Measurements from ENCODE around the gene ZNF407.

ZNF407 gene

DNA sequence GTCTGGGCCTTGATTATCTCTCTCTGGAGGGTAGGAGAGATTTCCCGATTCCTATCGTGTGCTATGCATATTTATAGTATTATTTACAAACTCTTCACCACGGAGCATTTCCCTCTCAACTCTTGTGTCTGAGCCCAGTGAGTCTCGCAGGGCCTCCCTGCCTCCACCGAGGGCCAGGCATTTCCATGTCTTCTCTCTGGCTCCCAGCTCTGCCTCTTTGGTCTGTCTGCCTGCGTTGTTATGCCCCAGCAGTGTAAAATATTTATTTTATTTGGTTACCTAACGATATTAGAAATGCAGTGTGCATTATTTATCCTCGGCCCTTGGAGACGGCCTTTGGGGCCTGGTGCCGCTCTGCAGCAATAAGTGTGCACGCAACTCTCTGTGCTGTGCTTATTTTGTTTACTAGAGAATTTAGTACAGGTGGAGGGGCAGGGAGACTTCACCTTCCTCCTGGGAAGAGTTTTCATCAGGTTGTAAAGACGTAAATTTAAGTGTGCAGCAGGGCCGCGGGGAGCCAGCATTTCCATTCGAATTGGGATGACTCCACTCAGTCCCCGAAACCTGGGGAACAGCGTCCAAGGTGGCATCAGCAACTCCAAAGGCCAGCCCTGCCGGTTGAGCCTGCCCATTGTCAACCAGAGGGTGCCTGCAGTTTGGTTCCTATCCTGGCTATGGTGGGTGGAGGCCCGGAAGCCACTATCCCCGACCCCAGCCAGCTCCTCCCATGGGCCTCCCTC, 511.1 kb downstream of the ZNF407 start:
- in situ Hi-C loops (cut with MboI; ENCODE audit: low sequenced_read_pairs) = no loop called here

DNA sequence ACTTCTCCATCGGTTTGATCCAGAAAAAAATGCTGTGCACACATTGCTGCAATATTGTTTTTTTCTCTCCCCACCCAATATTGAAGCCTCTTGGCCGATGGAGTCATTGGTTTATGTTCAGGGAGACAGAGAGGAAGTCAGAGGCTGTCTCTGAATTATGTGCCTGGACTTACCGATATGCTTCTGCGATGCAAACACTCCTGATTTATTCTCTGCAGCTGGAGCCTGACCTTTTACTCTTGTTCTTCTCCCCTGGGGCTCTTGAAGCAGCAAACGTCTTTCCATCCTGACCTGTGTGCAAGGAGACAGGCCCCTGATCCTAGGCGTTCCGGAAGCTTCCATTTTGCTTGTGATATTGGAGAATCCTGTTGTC, 511.6 kb downstream of the ZNF407 start:
- in situ Hi-C loops (cut with MboI; ENCODE audit: low sequenced_read_pairs) = no loop called here

DNA sequence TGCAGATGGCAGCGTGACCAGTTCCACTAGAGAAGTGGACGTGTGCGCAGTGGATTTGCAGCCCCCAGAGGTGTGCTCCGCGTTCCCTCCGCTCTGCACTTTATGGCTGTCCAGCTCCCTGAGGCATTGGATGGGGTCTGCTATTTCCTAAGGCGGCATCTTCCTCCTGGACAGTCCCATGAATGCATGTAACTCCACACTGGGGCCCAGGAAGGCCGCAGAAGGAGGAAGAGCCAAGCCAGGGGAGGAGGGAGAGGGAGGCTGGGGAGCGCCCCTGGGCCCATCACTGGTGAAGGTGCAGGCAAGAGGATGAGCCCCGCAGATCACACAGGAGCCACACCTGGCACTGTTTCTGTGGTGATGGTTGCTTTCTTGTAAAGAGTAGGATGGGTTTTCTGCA, 512.1 kb downstream of the ZNF407 start:
- in situ Hi-C loops (cut with MboI; ENCODE audit: low sequenced_read_pairs) = no loop called here

DNA sequence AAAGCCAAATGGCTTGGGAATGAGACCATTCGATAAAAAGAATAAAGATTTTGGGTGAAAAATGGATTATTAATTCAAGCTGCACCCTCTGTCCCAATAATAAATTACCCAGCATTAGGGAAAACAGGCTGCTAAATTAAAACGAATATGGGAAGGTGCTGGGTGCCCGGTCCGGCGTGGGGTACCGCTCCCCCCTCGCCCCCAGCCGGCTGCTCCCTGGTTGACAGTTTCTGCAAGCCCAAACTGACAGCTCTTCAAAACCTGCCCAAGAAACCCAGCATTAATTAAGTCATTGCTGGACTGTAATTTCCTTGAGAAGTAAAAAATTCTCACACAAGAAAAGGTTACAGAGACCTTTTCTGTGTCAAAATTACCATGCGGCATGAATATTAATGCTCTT, 512.6 kb downstream of the ZNF407 start:
- in situ Hi-C loops (cut with MboI; ENCODE audit: low sequenced_read_pairs) = no loop called here

DNA sequence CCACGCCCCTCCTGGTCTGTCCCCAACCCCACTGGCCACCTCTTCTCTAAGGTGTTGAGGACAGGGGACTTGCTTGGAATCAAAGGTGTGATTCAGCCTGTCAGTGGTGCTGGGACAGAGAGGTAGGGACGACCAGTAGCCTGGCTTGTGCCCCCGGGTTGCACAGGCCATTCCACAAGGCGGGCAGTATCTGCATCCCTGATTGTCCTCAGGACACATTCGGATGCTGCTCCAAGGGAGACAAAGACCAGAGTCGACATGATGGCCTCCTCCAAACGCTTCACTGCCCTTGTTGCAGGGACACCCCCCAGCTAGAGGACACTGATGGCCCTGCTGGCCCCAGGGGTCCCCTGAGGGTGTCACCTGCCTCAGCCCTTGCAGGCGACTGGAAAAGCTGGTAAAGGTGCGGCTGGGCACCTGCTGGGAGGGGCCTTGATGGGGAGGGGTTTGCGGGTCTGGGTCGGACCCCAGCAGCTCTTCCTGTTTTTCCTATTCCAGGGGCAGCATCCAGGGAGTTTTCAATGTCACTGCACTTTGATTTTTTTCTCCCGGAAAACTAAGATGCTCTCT, 513.3 kb downstream of the ZNF407 start:
- in situ Hi-C loops (cut with MboI; ENCODE audit: low sequenced_read_pairs) = no loop called here

DNA sequence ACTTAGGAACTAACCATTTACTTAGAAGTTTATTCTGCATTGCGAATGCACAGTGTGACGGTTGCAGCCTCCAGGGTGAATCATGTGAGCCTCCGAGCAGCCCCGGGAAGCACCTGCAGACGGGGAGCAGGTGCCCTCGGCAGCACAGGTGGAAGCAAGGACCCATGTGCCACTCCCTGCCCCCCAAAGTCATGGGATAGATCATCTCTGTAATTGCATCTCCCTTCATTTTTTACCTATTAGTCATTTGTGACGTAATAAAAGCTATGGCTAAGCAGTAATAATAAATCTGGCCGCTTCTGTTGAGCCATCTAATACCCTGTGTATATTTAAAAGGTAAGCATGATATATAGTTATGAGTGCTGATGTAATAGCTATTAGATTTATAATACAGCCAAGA, 514.1 kb downstream of the ZNF407 start:
- in situ Hi-C loops (cut with MboI; ENCODE audit: low sequenced_read_pairs) = no loop called here

DNA sequence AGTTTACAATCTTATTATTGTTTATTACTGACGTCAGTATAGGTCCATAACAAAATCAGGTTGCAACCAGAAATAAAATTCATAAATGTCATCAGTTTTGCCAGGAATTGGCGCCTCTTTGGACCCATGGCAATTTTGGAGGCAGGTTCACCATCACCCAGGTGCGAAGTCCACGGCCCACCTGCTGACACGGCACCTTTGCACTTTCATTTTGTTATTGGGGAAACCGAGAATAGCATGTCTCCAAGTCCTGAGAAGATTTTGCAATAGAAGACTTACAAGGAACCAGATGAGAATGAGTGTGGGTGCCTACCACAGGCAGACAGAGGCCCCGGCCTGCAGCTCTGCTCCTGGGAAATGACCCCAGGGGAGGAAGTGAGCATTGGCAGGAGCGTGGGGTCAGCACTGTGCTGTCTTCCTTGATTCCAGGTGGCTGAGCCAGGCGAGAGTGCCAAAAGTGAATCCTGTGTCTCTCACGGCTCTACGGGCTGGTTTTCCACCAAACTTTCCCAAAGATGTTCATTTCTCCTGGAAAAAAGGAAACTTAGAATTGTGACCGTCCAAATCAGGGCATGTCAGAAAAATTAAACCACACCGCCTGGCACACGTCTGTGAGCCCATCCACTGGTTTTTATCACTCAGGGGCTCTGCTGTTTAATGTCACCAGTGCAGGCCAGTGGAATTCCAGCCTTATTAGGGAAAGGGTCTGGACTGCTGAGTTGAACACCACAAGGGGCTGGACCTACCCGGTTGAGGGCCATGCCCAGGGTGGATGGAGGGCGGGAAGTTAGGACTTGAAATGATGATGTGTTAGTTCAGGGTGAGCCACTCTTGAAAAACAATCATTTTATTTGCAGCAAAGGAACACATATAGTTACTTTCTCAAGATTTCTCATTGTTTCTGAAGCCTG, 514.8 kb downstream of the ZNF407 start:
- in situ Hi-C loops (cut with MboI; ENCODE audit: low sequenced_read_pairs) = no loop called here

DNA sequence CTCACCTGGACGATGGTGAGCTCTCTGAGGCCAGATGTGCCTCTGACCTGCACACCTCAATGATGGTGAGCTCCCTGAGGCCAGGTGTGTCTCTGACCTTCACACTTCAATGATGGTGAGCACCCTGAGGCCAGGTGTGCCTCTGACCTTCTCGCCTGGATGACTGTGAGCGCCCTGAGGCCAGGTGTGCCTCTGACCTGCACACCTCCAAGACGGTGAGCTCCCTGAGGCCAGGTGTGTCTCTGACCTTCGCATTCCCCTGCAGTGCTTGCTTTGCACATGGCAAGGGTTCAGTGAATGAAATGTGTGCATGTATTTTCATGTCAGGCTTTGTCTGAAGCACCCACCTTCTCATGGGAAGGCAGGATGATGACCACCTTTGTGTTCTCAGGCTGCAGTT, 515.8 kb downstream of the ZNF407 start:
- in situ Hi-C loops (cut with MboI; ENCODE audit: low sequenced_read_pairs) = no loop called here

DNA sequence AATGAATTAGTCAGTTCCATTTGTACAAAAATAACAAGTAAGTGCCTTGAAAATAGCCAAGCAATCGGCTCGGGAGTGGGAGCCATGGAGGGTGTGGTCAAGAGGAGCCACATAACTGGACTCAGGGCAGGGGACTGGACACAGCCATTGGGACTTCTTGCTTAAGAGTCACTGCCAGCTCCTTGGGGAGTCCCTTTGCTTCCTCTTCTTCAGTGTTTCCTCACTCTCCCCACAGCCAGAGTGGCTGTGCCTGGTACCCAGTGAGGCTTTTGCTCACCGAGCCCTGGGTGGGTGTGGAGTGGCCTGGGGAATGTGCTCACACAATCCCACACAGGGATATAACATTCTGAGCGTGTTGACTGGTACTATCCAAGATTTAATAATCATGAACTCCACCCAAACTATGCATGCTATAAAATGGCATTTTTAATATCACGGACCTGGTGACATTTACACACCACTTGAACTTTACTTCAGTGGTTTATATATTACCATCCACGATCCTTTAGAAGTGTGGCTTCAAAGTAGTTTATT, 516.6 kb downstream of the ZNF407 start:
- in situ Hi-C loops (cut with MboI; ENCODE audit: low sequenced_read_pairs) = no loop called here

Data from HL-60/S4 treated with retinoic acid at 250 ng/mL for 4 days and 3 days (cell line).